PFSK-1 (cell line): ENCODE results near the gene PRKAG2.

Source experiments
- POLR2AphosphoS5 ChIP-seq: IDR thresholded peaks from 2 replicates; pipeline ENCODE4 v1.6.1; 2012; ENCODE audit warnings: low read depth, mild to moderate bottlenecking, control low read depth, low read length, moderate library complexity
- REST ChIP-seq, 2 experiments: IDR thresholded peaks; 2 replicates each; pipeline versions ENCODE4 v1.6.1 to v1.8.0; 2011 to 2012; ENCODE audit warnings: low read depth in 2 of 2, low read length in 2 of 2, control low read depth in 1 of 2, inconsistent platforms in 1 of 2, mild to moderate bottlenecking in 1 of 2, moderate library complexity in 1 of 2; ENCODE audit not compliant: insufficient read depth in 1 of 2
- TAF1 ChIP-seq: IDR thresholded peaks from 2 replicates; pipeline ENCODE4 v1.6.1; 2012; ENCODE audit warnings: low read length, control low read depth, borderline replicate concordance; ENCODE audit not compliant: insufficient read depth

- no peak for TF ChIP-seq REST (IDR thresholded peaks at IDR 0.05; ENCODE audit: insufficient read depth in 1 of 2, low read depth in 2 of 2, low read length in 2 of 2)
- no peak for TF ChIP-seq POLR2AphosphoS5
- no peak for TF ChIP-seq TAF1
These were observed 83.4 kb downstream of the PRKAG2 start for GRCh38 chr7:151793531-151793951.
